ENCODE results near the gene SLC37A1.

Gene SLC37A1

GRCh38 chr21:42621166-42621818, 107.6 kb downstream of the SLC37A1 start:
- TF ChIP-seq CTCF (conservative IDR thresholded peaks at IDR 0.05) (no peak), ZFX (IDR thresholded peaks at IDR 0.05) (no peak)
- H3K27ac ChIP-seq: no peak overlapping the region

- H3K27ac ChIP-seq: no peak overlapping the region
- no peak for TF ChIP-seq CTCF (conservative IDR thresholded peaks at IDR 0.05)
These were observed 108.1 kb downstream of the SLC37A1 start for GRCh38 chr21:42621819-42622177.

- no peak for TF ChIP-seq ZFX (IDR thresholded peaks at IDR 0.05)
- no peak for TF ChIP-seq CTCF (conservative IDR thresholded peaks at IDR 0.05)
- H3K27ac ChIP-seq: no peak overlapping the region
These were observed 108.6 kb downstream of the SLC37A1 start for GRCh38 chr21:42622284-42622683.

GRCh38 chr21:42623694-42624093, 110.0 kb downstream of the SLC37A1 start:
- TF ChIP-seq CTCF (conservative IDR thresholded peaks at IDR 0.05) (no peak), ZFX (IDR thresholded peaks at IDR 0.05) (no peak)
- H3K27ac ChIP-seq: no peak overlapping the region

- no peak overlapping the region for H3K27ac ChIP-seq
- TF ChIP-seq CTCF (conservative IDR thresholded peaks at IDR 0.05): no peak
- TF ChIP-seq ZFX (IDR thresholded peaks at IDR 0.05): no peak
These were observed 110.6 kb downstream of the SLC37A1 start for GRCh38 chr21:42624095-42624790.

- TF ChIP-seq CTCF (conservative IDR thresholded peaks at IDR 0.05) (no peak), ZFX (IDR thresholded peaks at IDR 0.05) (no peak)
- H3K27ac ChIP-seq: no peak overlapping the region
These were observed 111.3 kb downstream of the SLC37A1 start for GRCh38 chr21:42624936-42625335.

- H3K27ac ChIP-seq: no peak overlapping the region
- TF ChIP-seq CTCF (conservative IDR thresholded peaks at IDR 0.05) (no peak), ZFX (IDR thresholded peaks at IDR 0.05) (no peak)
These were observed 112.5 kb downstream of the SLC37A1 start for GRCh38 chr21:42626171-42626570.

All from C4-2B (cell line).